ENCODE measurements around the gene RAI2.

The RAI2 gene

DNA sequence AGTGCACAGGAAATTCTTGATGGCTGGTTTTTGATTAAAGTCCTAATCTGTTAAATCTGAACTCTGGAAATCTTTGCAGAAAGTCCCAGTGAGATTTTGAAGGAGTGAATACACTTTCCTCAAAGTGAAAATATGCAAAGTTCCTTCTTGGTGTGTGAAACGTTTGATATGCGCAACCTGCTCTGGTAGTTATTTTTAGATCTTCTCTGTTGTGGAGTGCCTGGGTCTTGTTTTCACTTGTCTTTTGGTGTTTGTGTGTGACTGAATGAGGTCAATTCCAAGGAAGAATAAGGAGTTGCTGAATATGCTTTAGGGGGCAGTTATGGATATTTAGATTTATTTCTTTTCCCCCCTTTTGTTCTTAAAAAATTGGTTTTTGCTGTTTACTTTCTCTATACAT, 82.1 kb downstream of the RAI2 start:
- no peak for FAIRE-seq

- FAIRE-seq = no peak
Measured at GRCh38 chrX:17774053-17774452, 87.0 kb downstream of the RAI2 start.

GRCh38 chrX:17773221-17773876, 87.7 kb downstream of the RAI2 start:
- no peak for FAIRE-seq

- FAIRE-seq = no peak
Measured at GRCh38 chrX:17769701-17770269, 91.3 kb downstream of the RAI2 start.

GRCh38 chrX:17768997-17769396, 92.1 kb downstream of the RAI2 start:
- FAIRE-seq = no peak

- no peak for FAIRE-seq
Measured at GRCh38 chrX:17767734-17768133, 93.4 kb downstream of the RAI2 start.

DNA sequence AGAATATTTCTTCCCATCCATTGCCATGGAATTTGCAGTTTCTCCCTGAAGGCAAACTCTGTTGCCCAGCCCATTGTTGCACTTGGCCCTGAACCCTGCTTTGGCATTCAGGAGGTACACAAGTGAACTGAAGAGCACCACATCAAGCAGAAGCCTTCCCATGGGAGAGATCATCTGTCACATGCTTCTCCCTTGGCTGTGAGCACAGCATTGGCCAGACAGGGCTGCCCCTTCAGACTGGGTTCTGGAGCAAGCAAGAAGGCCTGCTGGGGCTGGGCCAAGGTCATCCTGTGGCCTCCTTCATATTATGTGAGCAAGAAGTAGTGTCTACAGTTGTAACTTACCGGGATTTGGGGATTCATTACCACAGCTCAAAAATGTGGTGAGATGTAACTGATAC, 101.1 kb downstream of the RAI2 start:
- no peak for FAIRE-seq

- FAIRE-seq = no peak
Measured at GRCh38 chrX:17758382-17758781, 102.7 kb downstream of the RAI2 start.

- no peak for FAIRE-seq
Measured at GRCh38 chrX:17750436-17750835, 110.7 kb downstream of the RAI2 start.
